GM12878 (cell line): ENCODE data around the gene OR10H4.

ENCODE experiments used
- BHLHE40 ChIP-seq, 2 experiments: fragments of 450-650 bp in 1 of 2; IDR thresholded peaks; 2 replicates each; pipeline ENCODE4 v1.6.1; 2011 to 2017; ENCODE audit warnings: low read depth in 2 of 2, borderline replicate concordance in 1 of 2, improper control_type of control experiment in 1 of 2, low read length in 1 of 2, mild to moderate bottlenecking in 1 of 2
- CTCF ChIP-seq, 3 experiments: IDR thresholded peaks in 2 of 3; conservative IDR thresholded peaks in 1 of 3; 2 replicates each; pipeline ENCODE4 v1.5.1; 2011; ENCODE audit warnings: low read depth in 3 of 3, low read length in 3 of 3, mild to moderate bottlenecking in 3 of 3, control low read depth in 2 of 3, moderate library complexity in 2 of 3, inconsistent platforms in 1 of 3, mixed read lengths in 1 of 3; ENCODE audit not compliant: control insufficient read depth in 2 of 3, insufficient read depth in 1 of 3; ENCODE audit errors: extremely low read depth in 1 of 3
- GABPA ChIP-seq: IDR thresholded peaks from 2 replicates; pipeline ENCODE4 v1.6.1; 2014; ENCODE audit warnings: antibody characterized with exemption, low read depth, mild to moderate bottlenecking, inconsistent platforms
- JUND ChIP-seq: IDR thresholded peaks from 2 replicates; pipeline ENCODE4 v1.6.1; 2012; ENCODE audit warnings: low read depth, mild to moderate bottlenecking, low read length, improper control_type of control experiment, moderate library complexity
- MEF2B ChIP-seq: fragments of 450-650 bp; IDR thresholded peaks from 2 replicates; pipeline ENCODE4 v1.6.1; 2018; ENCODE audit warnings: mild to moderate bottlenecking, moderate library complexity; ENCODE audit not compliant: partially characterized antibody, poor library complexity, severe bottlenecking
- PKNOX1 ChIP-seq: fragments of 450-650 bp; IDR thresholded peaks from 2 replicates; pipeline ENCODE4 v1.6.1; 2016; ENCODE audit warnings: mild to moderate bottlenecking
- RB1 ChIP-seq: fragments of 450-650 bp; formaldehyde crosslinking; IDR thresholded peaks from 2 replicates; pipeline ENCODE4 v1.6.1; 2017; ENCODE audit warnings: mild to moderate bottlenecking, borderline replicate concordance
- RCOR1 ChIP-seq: conservative IDR thresholded peaks from 2 replicates; pipeline ENCODE4 v1.6.1; 2012; ENCODE audit warnings: low read depth, low read length, improper control_type of control experiment

GRCh38 chr19:15926484-15926883, 22.3 kb upstream of the OR10H4 start:
- no peak for TF ChIP-seq RCOR1
- no peak for TF ChIP-seq PKNOX1
- TF ChIP-seq CTCF (IDR thresholded peaks at IDR 0.05 in 2 of 3, conservative IDR thresholded peaks at IDR 0.05 in 1 of 3; ENCODE audit: control insufficient read depth in 2 of 3, extremely low read depth in 1 of 3, insufficient read depth in 1 of 3, low read depth in 3 of 3, low read length in 3 of 3), result no peak
- no peak for TF ChIP-seq GABPA
- no peak for TF ChIP-seq RB1
- no peak for TF ChIP-seq BHLHE40 (IDR thresholded peaks at IDR 0.05; ENCODE audit: borderline replicate concordance in 1 of 2, low read depth in 2 of 2, low read length in 1 of 2)
- TF ChIP-seq JUND, result no peak
- TF ChIP-seq MEF2B, result no peak
